ENCODE data around the gene TNRC6B. TPM values are rescaled to one million over a fixed set of nuclear protein-coding genes. Genes with fewer than 3 reads are reported as not detected.

TNRC6B gene
- total RNA-seq, 1 experiment from 2014 or later = 52.2 TPM

DNA sequence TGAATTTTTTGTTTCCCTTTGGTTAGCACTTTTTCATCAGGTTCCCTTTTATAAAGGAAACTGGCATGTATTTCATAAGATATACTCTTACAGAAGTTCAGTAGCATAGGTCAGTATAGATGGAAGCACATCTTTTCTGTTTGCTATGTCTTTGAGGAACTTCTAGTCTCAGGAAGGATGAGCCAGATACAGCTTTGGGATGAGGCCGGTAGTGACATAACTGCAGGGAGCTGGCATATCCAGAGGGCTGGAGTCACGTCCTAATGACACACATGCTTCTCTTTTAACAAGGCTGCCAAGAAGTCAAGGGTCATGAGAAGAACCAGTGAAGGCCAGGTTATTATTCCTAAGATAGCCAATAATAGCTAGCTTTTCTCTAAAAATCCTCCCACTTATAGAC is 135.3 kb downstream of the TNRC6B start:
- intact Hi-C loops (cut with micrococcal nuclease; ENCODE audit: unreplicated experiment) = no loop called here
- H3K36me3 ChIP-seq (ENCODE audit: insufficient read depth, low read length, poor library complexity, severe bottlenecking) = peaks cover 86% of the 10 kb centered on the region
- no peaks in the 10 kb centered on the region for H3K4me1 ChIP-seq (ENCODE audit: insufficient read depth, low read length, poor library complexity, severe bottlenecking)
- DNase-seq (ENCODE audit: low spot score) = no peak
- ChIA-PET POLR2A (ENCODE audit: low non-redundant PET) (no interaction called here), CTCF (no interaction called here)
- TF ChIP-seq, protein P1, sequence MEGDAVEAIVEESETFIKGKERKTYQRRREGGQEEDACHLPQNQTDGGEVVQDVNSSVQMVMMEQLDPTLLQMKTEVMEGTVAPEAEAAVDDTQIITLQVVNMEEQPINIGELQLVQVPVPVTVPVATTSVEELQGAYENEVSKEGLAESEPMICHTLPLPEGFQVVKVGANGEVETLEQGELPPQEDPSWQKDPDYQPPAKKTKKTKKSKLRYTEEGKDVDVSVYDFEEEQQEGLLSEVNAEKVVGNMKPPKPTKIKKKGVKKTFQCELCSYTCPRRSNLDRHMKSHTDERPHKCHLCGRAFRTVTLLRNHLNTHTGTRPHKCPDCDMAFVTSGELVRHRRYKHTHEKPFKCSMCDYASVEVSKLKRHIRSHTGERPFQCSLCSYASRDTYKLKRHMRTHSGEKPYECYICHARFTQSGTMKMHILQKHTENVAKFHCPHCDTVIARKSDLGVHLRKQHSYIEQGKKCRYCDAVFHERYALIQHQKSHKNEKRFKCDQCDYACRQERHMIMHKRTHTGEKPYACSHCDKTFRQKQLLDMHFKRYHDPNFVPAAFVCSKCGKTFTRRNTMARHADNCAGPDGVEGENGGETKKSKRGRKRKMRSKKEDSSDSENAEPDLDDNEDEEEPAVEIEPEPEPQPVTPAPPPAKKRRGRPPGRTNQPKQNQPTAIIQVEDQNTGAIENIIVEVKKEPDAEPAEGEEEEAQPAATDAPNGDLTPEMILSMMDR (conservative IDR thresholded peaks at IDR 0.05; ENCODE audit: low read depth, low read length) = no peak
- no peak for TF ChIP-seq EZH2 (IDR thresholded peaks at IDR 0.05; ENCODE audit: borderline replicate concordance, low read depth, low read length, poor library complexity, severe bottlenecking)
- no peaks in the 10 kb centered on the region for H3K9me3 ChIP-seq (ENCODE audit: low read depth, low read length, poor library complexity, severe bottlenecking)
- no peaks in the 10 kb centered on the region for H3K27me3 ChIP-seq (replicated peaks; ENCODE audit: insufficient read depth, low read depth, low read length, poor library complexity)
- no TSS peak for BruUV-seq (replicated peaks)
- no peak overlapping the region for H3K4me3 ChIP-seq (ENCODE audit: low read depth, low read length, poor library complexity, severe bottlenecking)
- no peak overlapping the region for H3K27ac ChIP-seq (ENCODE audit: low read depth, low read length, poor library complexity, severe bottlenecking)

DNA sequence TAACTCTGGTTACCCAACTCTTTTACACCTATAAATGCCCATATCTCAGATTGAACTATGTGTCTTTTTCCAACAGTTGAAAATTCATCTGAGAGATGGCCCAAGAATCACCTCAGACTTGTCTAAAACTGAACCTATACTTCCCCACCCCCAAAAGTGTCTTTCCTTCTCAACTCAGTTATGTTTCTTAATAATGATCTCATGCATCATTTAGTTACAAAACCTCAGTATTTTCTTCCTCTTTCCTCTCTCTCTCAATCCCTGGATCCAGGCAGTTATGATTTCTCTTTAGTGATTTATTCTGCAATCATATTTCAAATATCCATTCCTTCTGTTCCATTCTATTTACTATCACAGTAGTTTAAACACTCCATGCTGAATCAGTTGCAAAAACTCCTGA is 136.3 kb downstream of the TNRC6B start:
- no peaks in the 10 kb centered on the region for H3K9me3 ChIP-seq (ENCODE audit: low read depth, low read length, poor library complexity, severe bottlenecking)
- H3K27me3 ChIP-seq (replicated peaks; ENCODE audit: insufficient read depth, low read depth, low read length, poor library complexity) = no peaks in the 10 kb centered on the region
- ChIA-PET POLR2A (ENCODE audit: low non-redundant PET) (no interaction called here), CTCF (no interaction called here)
- H3K27ac ChIP-seq (ENCODE audit: low read depth, low read length, poor library complexity, severe bottlenecking) = no peak overlapping the region
- DNase-seq (ENCODE audit: low spot score) = no peak
- peaks cover 79% of the 10 kb centered on the region for H3K36me3 ChIP-seq (ENCODE audit: insufficient read depth, low read length, poor library complexity, severe bottlenecking)
- intact Hi-C loops (cut with micrococcal nuclease; ENCODE audit: unreplicated experiment) = no loop called here
- TF ChIP-seq, protein P1 (conservative IDR thresholded peaks at IDR 0.05; ENCODE audit: low read depth, low read length) = no peak
- no peak for TF ChIP-seq EZH2 (IDR thresholded peaks at IDR 0.05; ENCODE audit: borderline replicate concordance, low read depth, low read length, poor library complexity, severe bottlenecking)
- H3K4me3 ChIP-seq (ENCODE audit: low read depth, low read length, poor library complexity, severe bottlenecking) = no peak overlapping the region
- H3K4me1 ChIP-seq (ENCODE audit: insufficient read depth, low read length, poor library complexity, severe bottlenecking) = no peaks in the 10 kb centered on the region
- no TSS peak for BruUV-seq (replicated peaks)

DNA sequence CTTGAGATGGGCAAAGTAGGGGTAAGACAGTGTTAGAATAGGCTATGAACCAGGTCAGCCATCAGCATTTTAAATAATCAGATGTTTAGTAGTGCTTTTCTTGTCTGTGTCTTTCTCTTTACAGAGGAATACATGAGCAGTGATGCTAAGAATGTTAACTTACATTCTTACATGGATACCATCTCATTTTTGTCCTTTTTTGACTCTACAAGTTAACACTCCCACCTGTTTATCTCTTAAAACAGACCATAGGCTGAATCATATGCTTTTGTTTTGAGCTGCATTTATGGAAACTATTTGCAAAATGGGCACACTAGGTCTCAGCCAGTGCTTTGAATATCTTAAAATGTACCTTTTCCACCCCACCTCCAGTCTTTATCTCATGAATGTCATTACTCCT is 143.0 kb downstream of the TNRC6B start:
- ChIA-PET CTCF (no interaction called here), POLR2A (ENCODE audit: low non-redundant PET) (no interaction called here)
- Histone ChIP-seq H3K27ac (ENCODE audit: low read depth, low read length, poor library complexity, severe bottlenecking) (no peak overlapping the region), H3K27me3 (replicated peaks; ENCODE audit: insufficient read depth, low read depth, low read length, poor library complexity) (no peaks in the 10 kb centered on the region), H3K9me3 (ENCODE audit: low read depth, low read length, poor library complexity, severe bottlenecking) (no peaks in the 10 kb centered on the region), H3K36me3 (ENCODE audit: insufficient read depth, low read length, poor library complexity, severe bottlenecking) (peaks cover 53% of the 10 kb centered on the region), H3K4me3 (ENCODE audit: low read depth, low read length, poor library complexity, severe bottlenecking) (no peak overlapping the region), H3K4me1 (ENCODE audit: insufficient read depth, low read length, poor library complexity, severe bottlenecking) (no peaks in the 10 kb centered on the region)
- intact Hi-C loops (cut with micrococcal nuclease; ENCODE audit: unreplicated experiment) = no loop called here
- no peak for DNase-seq (ENCODE audit: low spot score)
- BruUV-seq (replicated peaks) = no TSS peak
- no peak for TF ChIP-seq EZH2 (IDR thresholded peaks at IDR 0.05; ENCODE audit: borderline replicate concordance, low read depth, low read length, poor library complexity, severe bottlenecking)
- TF ChIP-seq, protein P1 (conservative IDR thresholded peaks at IDR 0.05; ENCODE audit: low read depth, low read length) = no peak
